HG02588 (cell line): ENCODE results near the gene NPLOC4.

Source experiments
- ATAC-seq: cut with Tn5 transposase; IDR thresholded peaks from one replicate; pipeline ENCODE4 v1.9.1; 2021; ENCODE audit warnings: mild to moderate bottlenecking, moderate library complexity; ENCODE audit not compliant: unreplicated experiment

The NPLOC4 gene

DNA sequence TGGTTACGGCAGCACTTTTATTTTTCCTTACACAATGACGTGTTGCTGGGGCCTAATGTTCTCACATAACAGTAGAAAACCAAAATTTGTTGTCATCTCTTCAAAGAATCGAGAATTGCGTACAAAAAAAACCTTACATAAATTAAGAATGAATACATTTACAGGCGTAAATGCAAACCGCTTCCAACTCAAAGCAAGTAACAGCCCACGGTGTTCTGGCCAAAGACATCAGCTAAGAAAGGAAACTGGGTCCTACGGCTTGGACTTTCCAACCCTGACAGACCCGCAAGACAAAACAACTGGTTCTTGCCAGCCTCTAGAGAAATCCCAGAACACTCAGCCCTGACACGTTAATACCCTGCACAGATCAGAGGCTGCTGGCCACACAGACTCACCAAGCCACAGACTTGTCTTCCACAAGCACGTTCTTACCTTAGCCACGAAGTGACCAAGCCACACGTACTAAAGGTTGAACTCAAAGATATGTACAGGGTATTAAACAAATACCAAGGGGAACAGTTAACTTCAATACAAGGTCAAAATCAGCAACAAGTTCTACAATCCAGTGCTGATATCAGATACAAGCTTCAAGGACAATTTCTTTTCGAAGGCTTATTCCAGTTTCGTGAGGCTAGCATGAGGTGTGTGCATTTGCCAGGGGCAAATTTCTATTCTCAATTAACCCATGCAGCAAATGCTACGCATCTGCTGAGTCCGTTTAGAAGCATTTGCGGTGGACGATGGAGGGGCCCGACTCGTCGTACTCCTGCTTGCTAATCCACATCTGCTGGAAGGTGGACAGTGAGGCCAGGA, 126.7 kb downstream of the NPLOC4 start:
- ATAC-seq = no peak

DNA sequence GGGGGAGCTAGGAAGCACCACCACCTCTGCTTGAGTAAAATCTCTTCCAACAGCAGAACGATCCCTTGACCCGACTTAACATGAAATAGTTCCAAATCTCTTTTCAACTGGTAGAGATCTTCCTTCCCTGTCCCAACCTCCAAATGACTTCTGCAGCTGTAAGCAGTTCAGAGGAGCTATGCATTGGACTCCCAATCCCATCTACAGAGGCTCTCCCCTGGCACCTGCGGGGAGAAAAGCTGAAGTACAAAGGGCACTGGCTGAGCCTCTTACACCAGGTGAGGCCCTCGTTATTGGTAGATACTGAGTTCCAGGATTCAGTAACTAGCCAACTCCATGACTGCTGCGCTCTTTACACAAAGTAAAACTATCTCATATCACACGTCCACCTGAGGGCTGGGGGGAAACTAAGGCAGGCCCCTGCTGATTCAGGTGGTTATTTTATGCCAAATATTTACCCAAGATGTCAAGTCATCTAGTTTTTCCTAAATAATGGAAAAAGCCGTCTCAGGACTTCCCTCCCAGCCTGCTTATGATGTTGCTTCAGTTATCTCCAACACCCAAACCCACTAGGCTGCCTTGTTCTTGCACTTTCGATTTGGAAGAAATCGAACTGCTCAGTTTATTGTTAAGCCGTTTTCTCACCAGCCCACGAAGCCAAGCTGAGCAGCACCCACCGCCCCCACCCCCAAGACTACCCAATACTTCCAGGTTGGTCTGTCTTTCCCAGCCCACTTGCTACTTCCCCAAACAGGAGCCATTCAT, 127.5 kb downstream of the NPLOC4 start:
- no peak for ATAC-seq

DNA sequence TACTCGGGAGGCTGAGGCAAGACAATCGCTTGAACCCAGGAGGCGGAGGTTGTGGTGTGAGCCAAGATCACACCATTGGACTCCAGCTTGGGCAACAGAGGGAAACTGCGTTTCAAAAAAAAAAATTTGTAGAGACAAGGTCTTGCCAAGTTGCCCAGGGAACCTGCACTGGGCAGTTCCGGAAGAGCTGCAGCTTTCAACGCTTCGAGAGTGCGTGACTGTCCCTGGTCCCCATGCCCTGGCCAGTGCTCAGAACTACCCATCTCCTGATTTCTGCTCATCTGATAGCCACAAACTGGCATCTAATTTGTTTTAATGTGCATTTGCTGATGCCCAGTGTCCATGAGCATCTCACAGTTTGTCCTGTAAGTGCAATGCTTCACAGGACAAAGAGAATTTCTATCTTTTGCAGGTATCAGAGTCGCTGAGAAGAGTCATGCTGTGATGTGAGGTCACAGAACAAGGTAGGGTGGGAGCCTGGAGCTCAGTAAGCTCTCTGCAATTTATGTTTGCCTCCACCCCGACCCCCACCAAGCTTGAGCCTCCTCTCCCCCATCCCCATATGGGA, 128.2 kb downstream of the NPLOC4 start:
- ATAC-seq = no peak
